ENCODE measurements around the gene DNAI1.
A peak's percentile ranks its signal among the peaks of the same experiment; 100 is the strongest.

Gene DNAI1

GRCh38 chr9:34546834-34547827 is 88.5 kb downstream of the DNAI1 start:
- DNase-seq, result peak; percentile 91

GRCh38 chr9:34547960-34548611 is 89.5 kb downstream of the DNAI1 start:
- DNase-seq, result peak; percentile 89

GRCh38 chr9:34549407-34549732 is 90.8 kb downstream of the DNAI1 start:
- no peak for DNase-seq

- DNase-seq, result no peak
Measured at GRCh38 chr9:34550016-34550680, 91.5 kb downstream of the DNAI1 start.

GRCh38 chr9:34550681-34551270 is 92.2 kb downstream of the DNAI1 start:
- no peak for DNase-seq

- DNase-seq, result no peak
Measured at GRCh38 chr9:34551751-34552605, 93.4 kb downstream of the DNAI1 start.

GRCh38 chr9:34552606-34552981 is 94.0 kb downstream of the DNAI1 start:
- no peak for DNase-seq

GRCh38 chr9:34552986-34553385 is 94.4 kb downstream of the DNAI1 start:
- DNase-seq, result no peak

- peak; percentile 83 for DNase-seq
Measured at GRCh38 chr9:34553511-34554021, 95.0 kb downstream of the DNAI1 start.

GRCh38 chr9:34554211-34555001 is 95.8 kb downstream of the DNAI1 start:
- peak; percentile 79 for DNase-seq

GRCh38 chr9:34555002-34555348 is 96.4 kb downstream of the DNAI1 start:
- DNase-seq, result no peak

- no peak for DNase-seq
Measured at GRCh38 chr9:34555500-34555899, 96.9 kb downstream of the DNAI1 start.

GRCh38 chr9:34555936-34556525 is 97.4 kb downstream of the DNAI1 start:
- DNase-seq, result no peak

GRCh38 chr9:34556949-34557348 is 98.3 kb downstream of the DNAI1 start:
- DNase-seq, result no peak

GRCh38 chr9:34557426-34558321 is 99.1 kb downstream of the DNAI1 start:
- no peak for DNase-seq

- DNase-seq, result no peak
Measured at GRCh38 chr9:34558364-34558763, 99.8 kb downstream of the DNAI1 start.

- DNase-seq, result no peak
Measured at GRCh38 chr9:34558919-34559623, 100.5 kb downstream of the DNAI1 start.

- no peak for DNase-seq
Measured at GRCh38 chr9:34559624-34560455, 101.2 kb downstream of the DNAI1 start.
